Endothelial cell of umbilical vein (primary cell): Measurements from ENCODE around the gene ZNF213. TPM values are rescaled to one million over a fixed set of nuclear protein-coding genes. Genes with fewer than 3 reads are reported as not detected.

Experiments used
- BruUV-seq: library from RNA; stranded (reverse); fragments of 400-500 nt; replicated peaks from 2 replicates; lab custom pipeline; 2021; lab: Mats Ljungman, UMichigan
- CTCF ChIA-PET: fragments of 300-600, 350-600 bp; sonication (Branson Sonifier 250); formaldehyde crosslinking; loops from one replicate; lab custom pipeline; 2021; ENCODE audit warnings: antibody characterized with exemption, inconsistent platforms; lab: Charles Lee
- POLR2A ChIA-PET: fragments of 300-600, 350-600 bp; sonication (Branson Sonifier 250); formaldehyde crosslinking; loops from one replicate; lab custom pipeline; 2021; ENCODE audit warnings: antibody characterized with exemption, inconsistent platforms; lab: Charles Lee
- DNase-seq: peaks from one replicate; pipeline ENCODE4 v3.0.0-alpha.2; 2011; ENCODE audit warnings: low read depth, low spot score
- FAIRE-seq: peaks from 2 replicates; lab custom pipeline; 2011; peaks lifted over from hg19 to GRCh38; lab: Jason Lieb, UNC
- H2AFZ ChIP-seq: 2 replicates; pipeline ENCODE4 v1.6.0; 2012; ENCODE audit warnings: low read depth, low read length, control low read depth, inconsistent platforms
- H3K27ac ChIP-seq: 2 replicates; pipeline ENCODE4 v1.5.1; 2011; ENCODE audit warnings: low read depth, mild to moderate bottlenecking, control low read depth, low read length, moderate library complexity; ENCODE audit not compliant: insufficient read depth
- H3K27me3 ChIP-seq, 2 experiments: 2 replicates each; pipeline versions ENCODE4 v1.6.0 to v1.6.1; 2011; ENCODE audit warnings: low read length in 2 of 2, mixed read lengths in 1 of 2; ENCODE audit not compliant: control insufficient read depth in 2 of 2, insufficient read depth in 2 of 2
- H3K36me3 ChIP-seq, 2 experiments: 2 replicates in 1 of 2; 3 replicates in 1 of 2; pipeline ENCODE4 v1.5.1; 2011; ENCODE audit warnings: low read length in 2 of 2, mild to moderate bottlenecking in 1 of 2, moderate library complexity in 1 of 2; ENCODE audit not compliant: control insufficient read depth in 2 of 2, insufficient read depth in 2 of 2; ENCODE audit errors: extremely low read depth in 1 of 2
- H3K4me1 ChIP-seq: 3 replicates; pipeline ENCODE4 v1.5.1; 2011; ENCODE audit warnings: mild to moderate bottlenecking, low read length; ENCODE audit not compliant: control insufficient read depth, insufficient read depth; ENCODE audit errors: extremely low read depth
- H3K4me2 ChIP-seq: 2 replicates; pipeline ENCODE4 v1.6.1; 2011; ENCODE audit warnings: low read length, control low read depth, mixed read lengths; ENCODE audit not compliant: insufficient read depth
- H3K4me3 ChIP-seq, 3 experiments: fragments of 200-600 bp in 1 of 3; sonication (generic), shearing (Covaris generic) in 1 of 3; replicated peaks in 1 of 3; 2 replicates each; pipeline ENCODE4 v1.5.1; 2011 to 2016; ENCODE audit warnings: control low read depth in 3 of 3, low read length in 3 of 3, mild to moderate bottlenecking in 2 of 3, inconsistent platforms in 1 of 3, low read depth in 1 of 3, moderate library complexity in 1 of 3; ENCODE audit not compliant: insufficient read depth in 1 of 3
- H3K79me2 ChIP-seq: 2 replicates; pipeline ENCODE4 v1.6.0; 2012; ENCODE audit warnings: low read length, inconsistent platforms; ENCODE audit not compliant: control insufficient read depth, insufficient read depth
- H3K9ac ChIP-seq: replicated peaks from 2 replicates; pipeline ENCODE3; 2011; ENCODE audit warnings: low read length, control low read depth; ENCODE audit not compliant: insufficient read depth; ENCODE audit errors: extremely low read depth
- H3K9me1 ChIP-seq: replicated peaks from 3 replicates; pipeline ENCODE4 v1.6.0; 2011; ENCODE audit warnings: mild to moderate bottlenecking, low read length; ENCODE audit not compliant: control insufficient read depth, insufficient read depth; ENCODE audit errors: extremely low read depth
- H3K9me3 ChIP-seq: replicated peaks from 2 replicates; pipeline ENCODE4 v1.5.1; 2012; ENCODE audit warnings: low read length, inconsistent platforms; ENCODE audit not compliant: control insufficient read depth, insufficient read depth
- H4K20me1 ChIP-seq: replicated peaks from 2 replicates; pipeline ENCODE3; 2011; ENCODE audit warnings: mild to moderate bottlenecking, low read length; ENCODE audit not compliant: control insufficient read depth, insufficient read depth; ENCODE audit errors: extremely low read depth
- CTCF ChIP-seq, 2 donors: IDR thresholded peaks; 1 replicate in 1 of 2; 2 replicates in 1 of 2; pipeline ENCODE4 v1.5.1; 2011; ENCODE audit warnings: low read length in 2 of 2, mild to moderate bottlenecking in 2 of 2, moderate library complexity in 2 of 2, control low read depth in 1 of 2, inconsistent platforms in 1 of 2, low read depth in 1 of 2; ENCODE audit not compliant: insufficient read depth in 1 of 2; ENCODE audit errors: extremely low read depth in 1 of 2
- JUN ChIP-seq: IDR thresholded peaks from 2 replicates; pipeline ENCODE4 v1.6.1; 2011; ENCODE audit warnings: borderline replicate concordance, low read depth; ENCODE audit not compliant: insufficient read length, insufficient read depth
- dilution Hi-C: fragments of 300-500 bp; cut with MboI; formaldehyde crosslinking; loops from one replicate; pipeline ENCODE4 v1.15.0; 2019; ENCODE audit warnings: low sequenced_read_pairs; ENCODE audit not compliant: extremely low pct_ligation_motif_present
- intact Hi-C: fragments of 100-400 bp; cut with micrococcal nuclease; formaldehyde crosslinking; loops from one replicate; pipeline ENCODE4 v1.10.0; 2022
- polyA plus RNA-seq, 4 experiments: library from polyadenylated mRNA; depleted of rRNA in 3 of 4; stranded (reverse) in 3 of 4; unstranded in 1 of 4; fragments of >200 nt; gene quantifications; 2 replicates each; pipeline versions ENCODE4 v1.2.1 to v1.2.3, GENCODE V29; 2011 to 2012; ENCODE audit warnings: missing spikeins in 1 of 4
- total RNA-seq: library from RNA; stranded (reverse); gene quantifications from 2 replicates; pipeline ENCODE4 v1.2.3, GENCODE V29; 2021

The ZNF213 gene
- total and polyA plus RNA-seq, 2 donors (not counting 3 experiments of a cell fraction or from before 2014, with no cell fraction given): 2.0 to 9.8 TPM

GRCh38 chr16:3122926-3123570 is 11.8 kb upstream of the ZNF213 start:
- peaks cover 6% of the 10 kb centered on the region for H3K4me1 ChIP-seq
- H3K9me1 ChIP-seq: no peaks in the 10 kb centered on the region
- intact Hi-C loops (no loop called here), dilution Hi-C loops (no loop called here)
- BruUV-seq: no TSS peak
- no peak overlapping the region for H3K4me3 ChIP-seq
- DNase-seq (no peak), FAIRE-seq (peak; percentile 37)
- H3K79me2 ChIP-seq: no peaks in the 10 kb centered on the region
- no peaks in the 10 kb centered on the region for H3K9me3 ChIP-seq
- no peaks in the 10 kb centered on the region for H4K20me1 ChIP-seq
- TF ChIP-seq JUN (no peak), CTCF (IDR thresholded peaks at IDR 0.05; ENCODE audit: extremely low read depth in 1 of 2, insufficient read depth in 1 of 2, low read depth in 1 of 2, low read length in 2 of 2) (no peak)
- ChIA-PET CTCF (interaction anchor here (0.6 to 4.9 kb wide), 7 partner anchors 9 to 91 kb away, joined by 3 to 26 read pairs (median 4); partner anchors contain the start of gene ZNF213), POLR2A (interaction anchor here (0.9 kb wide), 1 partner anchor 10 kb away, joined by 3 read pairs; no protein-coding TSS in a partner anchor)
- no peak overlapping the region for H3K27ac ChIP-seq
- no peak overlapping the region for H2AFZ ChIP-seq
- no peak overlapping the region for H3K9ac ChIP-seq
- H3K4me2 ChIP-seq: no peak overlapping the region
- peaks cover 7 to 21% of the 10 kb centered on the region in 2 experiments for H3K36me3 ChIP-seq
- no peaks in the 10 kb centered on the region for H3K27me3 ChIP-seq
